ENCODE measurements around the gene NRCAM.
A peak's percentile ranks its signal among the peaks of the same experiment; 100 is the strongest.

Gene NRCAM

GRCh38 chr7:108380517-108380916 lies 75.7 kb downstream of the NRCAM start:
- Mint-ChIP-seq H3K27me3 (peaks cover 4% of the 10 kb centered on the region), H3K36me3 (no peaks in the 10 kb centered on the region), H3K9me3 (no peaks in the 10 kb centered on the region), H3K4me1 (peaks cover 6% of the 10 kb centered on the region), H3K4me3 (no peak overlapping the region), H3K27ac (no peak overlapping the region)
- no peak for ATAC-seq (ENCODE audit: low read depth)
- DNase-seq (ENCODE audit: low spot score in 2 of 2), result no peak

GRCh38 chr7:108376206-108376605 lies 80.0 kb downstream of the NRCAM start:
- no peak for ATAC-seq (ENCODE audit: low read depth)
- no peaks in the 10 kb centered on the region for H3K4me1 Mint-ChIP-seq
- DNase-seq (ENCODE audit: low spot score in 2 of 2), result no peak
- no peak overlapping the region for H3K27ac Mint-ChIP-seq
- no peaks in the 10 kb centered on the region for H3K36me3 Mint-ChIP-seq
- H3K4me3 Mint-ChIP-seq, result no peak overlapping the region
- H3K27me3 Mint-ChIP-seq, result peaks cover 5% of the 10 kb centered on the region
- no peaks in the 10 kb centered on the region for H3K9me3 Mint-ChIP-seq

DNA sequence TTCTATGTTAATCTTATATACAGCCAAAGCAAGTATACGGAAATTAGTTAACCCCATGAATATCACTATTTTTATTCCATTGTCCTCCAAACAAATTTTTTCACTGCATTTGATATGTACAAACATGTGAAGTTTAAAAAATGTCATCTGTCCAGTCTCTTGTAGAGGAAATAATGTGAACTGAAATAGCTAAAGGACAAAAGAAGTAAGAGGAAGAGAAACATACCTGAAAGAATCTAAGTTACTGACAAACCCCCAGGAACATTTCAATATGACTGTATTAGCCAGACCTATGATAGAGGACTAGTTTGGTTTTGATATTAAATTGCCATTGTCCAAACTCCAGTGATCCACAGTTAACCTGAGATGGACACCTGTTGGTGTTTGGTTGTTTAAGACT lies 80.6 kb downstream of the NRCAM start:
- Mint-ChIP-seq H3K4me3 (no peak overlapping the region), H3K9me3 (no peaks in the 10 kb centered on the region), H3K4me1 (no peaks in the 10 kb centered on the region), H3K27ac (no peak overlapping the region), H3K36me3 (no peaks in the 10 kb centered on the region), H3K27me3 (peaks cover 5% of the 10 kb centered on the region)
- ATAC-seq (ENCODE audit: low read depth) (no peak), DNase-seq (ENCODE audit: low spot score in 2 of 2) (no peak)

DNA sequence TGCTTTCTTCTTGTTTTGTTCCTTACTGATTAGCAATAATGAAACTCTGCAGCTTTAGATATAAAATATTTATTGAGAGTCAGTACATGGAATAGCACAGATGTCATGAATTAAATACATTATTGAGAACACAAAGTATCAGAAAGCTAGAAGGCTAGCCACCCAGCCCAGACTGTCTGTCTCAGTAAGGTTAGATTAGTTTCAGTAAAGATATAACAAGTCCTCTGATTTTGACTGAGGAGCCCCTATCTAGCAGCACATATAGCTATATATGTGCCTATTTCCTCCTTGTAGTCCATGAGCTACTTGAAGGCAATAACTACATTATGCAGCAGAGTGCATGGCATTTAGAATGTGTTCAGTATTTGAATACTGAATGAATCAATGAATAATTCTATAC lies 81.3 kb downstream of the NRCAM start:
- ATAC-seq (ENCODE audit: low read depth) (no peak), DNase-seq (ENCODE audit: low spot score in 2 of 2) (no peak)
- Mint-ChIP-seq H3K27me3 (peaks cover 5% of the 10 kb centered on the region), H3K4me1 (no peaks in the 10 kb centered on the region), H3K9me3 (no peaks in the 10 kb centered on the region), H3K4me3 (no peak overlapping the region), H3K27ac (no peak overlapping the region), H3K36me3 (no peaks in the 10 kb centered on the region)

DNA sequence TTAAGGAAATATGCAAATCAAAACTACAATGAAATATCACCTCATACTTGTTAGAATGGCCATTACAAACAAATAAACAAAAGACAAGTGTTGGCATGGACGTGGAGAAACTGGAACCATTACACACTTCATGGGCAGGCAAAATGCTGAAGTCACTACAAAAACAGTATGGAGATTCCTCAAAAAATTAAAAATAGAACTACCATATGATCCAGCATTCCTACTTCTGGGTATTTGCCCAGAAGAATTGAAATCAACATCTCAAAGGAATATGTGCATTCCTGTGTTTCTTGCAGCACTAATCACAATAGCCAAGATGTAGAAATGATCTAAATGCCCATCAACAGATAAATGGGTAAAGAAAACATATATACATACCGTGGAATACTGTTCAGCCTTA lies 83.6 kb downstream of the NRCAM start:
- DNase-seq (ENCODE audit: low spot score in 2 of 2) (no peak), ATAC-seq (ENCODE audit: low read depth) (no peak)
- Mint-ChIP-seq H3K9me3 (no peaks in the 10 kb centered on the region), H3K27ac (no peak overlapping the region), H3K4me1 (no peaks in the 10 kb centered on the region), H3K36me3 (no peaks in the 10 kb centered on the region), H3K27me3 (peaks cover 5% of the 10 kb centered on the region), H3K4me3 (no peak overlapping the region)

DNA sequence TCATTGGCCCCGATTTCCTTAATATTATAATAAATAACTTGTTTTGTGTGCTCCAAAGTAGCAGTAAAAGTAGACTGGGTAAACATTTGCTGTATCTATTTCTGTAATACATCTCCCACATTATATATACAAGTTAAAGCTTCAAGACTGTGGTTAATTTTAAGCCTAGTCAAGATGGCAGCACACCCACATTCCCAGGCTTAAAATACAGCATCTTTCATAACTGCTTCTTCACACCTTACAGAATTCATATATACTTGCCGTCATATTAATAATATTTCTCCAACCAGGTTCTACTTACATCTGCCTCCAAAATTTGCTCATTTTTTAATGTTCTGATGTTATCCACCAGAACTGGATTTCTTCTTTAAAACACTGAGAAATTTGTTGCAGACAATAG lies 85.6 kb downstream of the NRCAM start:
- Mint-ChIP-seq H3K27ac (no peak overlapping the region), H3K9me3 (no peaks in the 10 kb centered on the region), H3K4me3 (no peak overlapping the region), H3K36me3 (no peaks in the 10 kb centered on the region), H3K27me3 (peaks cover 5% of the 10 kb centered on the region), H3K4me1 (no peaks in the 10 kb centered on the region)
- no peak for DNase-seq (ENCODE audit: low spot score in 2 of 2)
- ATAC-seq (ENCODE audit: low read depth), result no peak

DNA sequence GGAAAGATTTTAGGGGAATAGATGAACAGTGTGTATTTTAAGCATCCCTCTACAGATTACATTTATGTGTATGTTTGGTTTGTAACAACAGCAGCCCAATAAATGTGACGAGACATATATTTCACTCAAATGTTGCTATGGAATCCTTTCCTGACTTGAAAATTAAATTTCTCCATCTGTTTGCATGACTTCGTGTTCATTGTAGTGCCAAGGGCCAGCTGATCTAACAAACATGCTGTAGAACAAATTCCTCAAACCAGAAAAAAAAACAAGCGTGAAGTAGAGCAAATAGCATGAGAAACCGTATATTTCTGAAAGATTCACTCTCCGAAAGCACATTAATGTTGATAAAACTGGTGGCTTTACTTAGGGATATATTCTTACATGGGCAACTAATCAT lies 87.8 kb downstream of the NRCAM start:
- no peak for ATAC-seq (ENCODE audit: low read depth)
- no peak overlapping the region for H3K4me3 Mint-ChIP-seq
- H3K27ac Mint-ChIP-seq, result no peak overlapping the region
- no peaks in the 10 kb centered on the region for H3K4me1 Mint-ChIP-seq
- no peaks in the 10 kb centered on the region for H3K36me3 Mint-ChIP-seq
- H3K9me3 Mint-ChIP-seq, result no peaks in the 10 kb centered on the region
- H3K27me3 Mint-ChIP-seq, result peaks cover 3% of the 10 kb centered on the region
- DNase-seq (ENCODE audit: low spot score in 2 of 2), result no peak

GRCh38 chr7:108367946-108368345 lies 88.3 kb downstream of the NRCAM start:
- DNase-seq (ENCODE audit: low spot score in 2 of 2) (no peak), ATAC-seq (ENCODE audit: low read depth) (no peak)
- Mint-ChIP-seq H3K27me3 (peaks cover 3% of the 10 kb centered on the region), H3K4me1 (no peaks in the 10 kb centered on the region), H3K36me3 (no peaks in the 10 kb centered on the region), H3K27ac (no peak overlapping the region), H3K4me3 (no peak overlapping the region), H3K9me3 (no peaks in the 10 kb centered on the region)

- H3K27ac Mint-ChIP-seq, result no peak overlapping the region
- ATAC-seq (ENCODE audit: low read depth) (no peak), DNase-seq (ENCODE audit: low spot score in 2 of 2) (no peak)
- H3K4me3 Mint-ChIP-seq, result no peak overlapping the region
- H3K4me1 Mint-ChIP-seq, result no peaks in the 10 kb centered on the region
- H3K36me3 Mint-ChIP-seq, result no peaks in the 10 kb centered on the region
- H3K9me3 Mint-ChIP-seq, result no peaks in the 10 kb centered on the region
- H3K27me3 Mint-ChIP-seq, result peaks cover 3% of the 10 kb centered on the region
Observed at GRCh38 chr7:108367314-108367713, 88.9 kb downstream of the NRCAM start.

- ATAC-seq (ENCODE audit: low read depth) (no peak), DNase-seq (ENCODE audit: low spot score in 2 of 2) (no peak)
- H3K27ac Mint-ChIP-seq, result no peak overlapping the region
- H3K36me3 Mint-ChIP-seq, result no peaks in the 10 kb centered on the region
- H3K4me3 Mint-ChIP-seq, result no peak overlapping the region
- no peaks in the 10 kb centered on the region for H3K9me3 Mint-ChIP-seq
- peaks cover 7% of the 10 kb centered on the region for H3K4me1 Mint-ChIP-seq
- H3K27me3 Mint-ChIP-seq, result no peaks in the 10 kb centered on the region
Observed at GRCh38 chr7:108363659-108364058, 92.6 kb downstream of the NRCAM start.

DNA sequence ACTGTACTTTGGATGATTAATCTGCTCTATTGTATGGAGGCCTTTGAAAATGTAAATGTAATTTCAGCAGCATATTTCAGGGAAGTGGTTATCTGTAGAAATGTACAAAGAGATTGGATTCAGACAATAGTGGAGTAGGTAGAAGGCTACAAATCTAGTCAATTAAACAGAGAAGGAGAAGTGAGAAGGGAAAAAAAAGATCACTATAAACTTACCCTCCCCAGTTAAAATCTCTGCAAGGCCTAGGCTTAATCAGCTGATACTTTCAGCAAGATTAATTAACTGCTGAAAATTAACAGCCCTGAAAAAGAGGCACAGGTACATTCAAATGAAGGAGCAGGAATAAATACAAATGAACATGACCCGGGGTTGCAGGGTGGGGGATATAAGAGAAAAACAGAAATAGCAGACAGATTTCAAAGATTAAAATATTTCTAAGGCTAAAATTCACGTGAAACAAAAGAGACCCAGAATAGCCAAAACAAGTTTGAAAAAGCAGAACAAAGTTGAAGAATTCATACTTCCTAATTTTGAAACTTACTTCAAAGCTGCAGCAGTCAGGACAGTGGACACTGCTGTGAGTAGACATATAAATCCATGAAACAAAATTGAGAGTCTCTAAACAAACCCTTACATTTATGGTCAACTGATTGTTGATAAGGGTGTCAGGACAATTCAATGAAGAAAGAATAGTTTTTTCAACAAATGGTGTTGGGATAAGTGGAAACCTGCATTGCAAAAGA lies 96.0 kb downstream of the NRCAM start:
- H3K9me3 Mint-ChIP-seq, result no peaks in the 10 kb centered on the region
- peaks cover 7% of the 10 kb centered on the region for H3K4me1 Mint-ChIP-seq
- no peak overlapping the region for H3K27ac Mint-ChIP-seq
- DNase-seq (ENCODE audit: low spot score in 2 of 2) (no peak), ATAC-seq (ENCODE audit: low read depth) (peak; percentile 47)
- H3K27me3 Mint-ChIP-seq, result peaks cover 3% of the 10 kb centered on the region
- no peak overlapping the region for H3K4me3 Mint-ChIP-seq
- no peaks in the 10 kb centered on the region for H3K36me3 Mint-ChIP-seq

- Mint-ChIP-seq H3K4me3 (no peak overlapping the region), H3K27me3 (peaks cover 4% of the 10 kb centered on the region), H3K27ac (no peak overlapping the region), H3K4me1 (peaks cover 7% of the 10 kb centered on the region), H3K36me3 (no peaks in the 10 kb centered on the region), H3K9me3 (no peaks in the 10 kb centered on the region)
- DNase-seq (ENCODE audit: low spot score in 2 of 2) (no peak), ATAC-seq (ENCODE audit: low read depth) (no peak)
Observed at GRCh38 chr7:108358553-108358952, 97.7 kb downstream of the NRCAM start.

DNA sequence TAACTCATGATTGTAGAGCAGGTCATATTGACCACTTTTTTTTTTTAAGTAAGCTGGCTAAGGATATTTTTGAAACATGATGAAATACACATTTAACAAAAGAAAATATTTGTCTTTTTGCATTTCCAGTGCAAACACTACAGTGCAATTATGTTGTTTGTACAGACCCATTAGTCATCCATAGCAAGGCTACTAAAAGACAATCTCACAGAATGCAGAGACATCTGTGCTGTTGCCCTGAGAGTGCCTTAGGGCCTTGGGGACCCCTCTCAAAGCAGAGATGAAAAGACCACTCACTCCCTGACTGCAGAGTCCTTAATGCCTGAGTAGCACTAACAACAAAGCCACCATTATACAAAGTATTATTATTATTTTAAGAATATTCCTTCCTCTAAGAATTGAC lies 104.5 kb downstream of the NRCAM start:
- H3K4me1 Mint-ChIP-seq, result no peaks in the 10 kb centered on the region
- no peak for DNase-seq (ENCODE audit: low spot score in 2 of 2)

DNA sequence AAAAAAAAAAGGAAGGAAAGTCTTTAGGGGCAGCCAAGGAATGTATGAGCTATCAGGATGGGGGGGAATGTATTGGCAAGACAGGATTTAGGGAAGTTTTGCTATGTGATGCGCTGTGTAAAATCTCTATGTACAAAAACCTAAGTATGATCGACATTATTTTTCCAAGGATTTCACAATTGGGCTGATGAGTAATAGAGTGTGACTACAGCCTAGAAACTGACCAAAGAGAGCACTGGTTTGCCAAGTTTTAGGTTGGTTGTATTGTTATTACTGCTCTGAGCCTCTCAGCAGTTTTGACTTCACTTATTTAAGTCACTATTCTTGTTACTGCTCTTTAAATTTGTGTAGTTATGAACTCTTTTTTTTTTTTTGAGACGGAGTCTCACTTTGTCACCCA lies 107.3 kb downstream of the NRCAM start:
- Mint-ChIP-seq H3K27ac (no peak overlapping the region), H3K27me3 (peaks cover 5% of the 10 kb centered on the region), H3K36me3 (no peaks in the 10 kb centered on the region), H3K4me3 (no peak overlapping the region), H3K9me3 (peaks cover 1% of the 10 kb centered on the region), H3K4me1 (no peaks in the 10 kb centered on the region)
- ATAC-seq (ENCODE audit: low read depth), result no peak
- no peak for DNase-seq (ENCODE audit: low spot score in 2 of 2)

More for the DNA sequence above, 104.5 kb downstream of the NRCAM start:
- ATAC-seq (ENCODE audit: low read depth), result no peak
- H3K4me3 Mint-ChIP-seq, result no peak overlapping the region
- no peaks in the 10 kb centered on the region for H3K36me3 Mint-ChIP-seq
- peaks cover 9% of the 10 kb centered on the region for H3K27me3 Mint-ChIP-seq
- peaks cover 1% of the 10 kb centered on the region for H3K9me3 Mint-ChIP-seq
- H3K27ac Mint-ChIP-seq, result no peak overlapping the region

- no peak overlapping the region for H3K27ac Mint-ChIP-seq
Observed at GRCh38 chr7:108347616-108348015, 108.6 kb downstream of the NRCAM start.

More at GRCh38 chr7:108347616-108348015, 108.6 kb downstream of the NRCAM start:
- H3K4me1 Mint-ChIP-seq, result no peaks in the 10 kb centered on the region
- ATAC-seq (ENCODE audit: low read depth), result no peak
- H3K4me3 Mint-ChIP-seq, result no peak overlapping the region
- no peaks in the 10 kb centered on the region for H3K36me3 Mint-ChIP-seq
- H3K27me3 Mint-ChIP-seq, result peaks cover 5% of the 10 kb centered on the region
- H3K9me3 Mint-ChIP-seq, result peaks cover 1% of the 10 kb centered on the region
- no peak for DNase-seq (ENCODE audit: low spot score in 2 of 2)

All from memory B cell (primary cell).